SU-DHL-6 (cell line): Measurements from ENCODE around the gene RBKS.

ENCODE experiments used
- CTCF ChIP-seq: fragments of 200-600 bp; sonication (generic); IDR thresholded peaks from one replicate; pipeline ENCODE4 v1.5.1; 2017; ENCODE audit warnings: antibody characterized with exemption, mild to moderate bottlenecking, low read length, moderate library complexity; ENCODE audit not compliant: insufficient read depth, poor library complexity, severe bottlenecking
- EZH2phosphoT487 ChIP-seq: fragments of 200-600 bp; sonication (generic), shearing (Covaris generic); conservative IDR thresholded peaks from 2 replicates; pipeline ENCODE4 v1.6.1; 2018; ENCODE audit warnings: mild to moderate bottlenecking, antibody characterized with exemption, low read length, moderate library complexity, mixed read lengths

DNA sequence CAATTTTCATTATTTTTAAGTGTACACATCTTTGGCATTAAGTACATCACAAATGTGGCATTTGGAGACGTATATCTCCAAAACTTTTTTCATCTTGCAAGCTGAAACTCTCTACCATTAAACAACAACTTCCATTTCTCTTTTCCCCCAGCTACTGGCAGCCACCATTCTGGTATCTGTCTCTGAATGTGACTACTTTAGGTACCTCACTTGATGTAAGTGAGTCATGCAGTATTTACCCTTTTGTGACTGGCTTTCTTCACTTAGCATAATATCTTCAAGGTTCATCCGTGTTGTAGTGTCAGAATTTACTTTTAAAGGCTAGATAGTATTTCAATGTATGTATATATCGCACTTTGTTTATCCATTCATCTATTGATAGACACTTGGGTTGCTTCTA lies 17.4 kb upstream of the RBKS start:
- TF ChIP-seq EZH2phosphoT487: no peak
- no peak for TF ChIP-seq CTCF
